Pancreas (tissue), 10 donors: ENCODE measurements around the gene DCAF4L1. TPM values are rescaled to one million over a fixed set of nuclear protein-coding genes. Genes with fewer than 3 reads are reported as not detected.

Experiments
- ATAC-seq, 4 donors: fragments of 200-7000 bp; cut with Tn5 transposase; one replicate each; pipeline versions ENCODE4 v1.8.0 to v1.9.1; 2020; ENCODE audit warnings: mild to moderate bottlenecking in 4 of 4, moderate library complexity in 4 of 4
- DNase-seq, 6 donors: peaks; one replicate each; pipeline ENCODE4 v3.0.0-alpha.2; 2020
- FAIRE-seq: peaks from 2 replicates; lab custom pipeline; 2012; peaks lifted over from hg19 to GRCh38; lab: Jason Lieb, UNC
- H3K27ac ChIP-seq, 4 donors: fragments of 200-600 bp; sonication (generic); 1 replicate in 3 of 4; 2 replicates in 1 of 4; pipeline versions ENCODE4 v1.5.0 to v1.8.0; 2020
- H3K27me3 ChIP-seq, 4 donors: fragments of 200-600 bp; one replicate each; pipeline ENCODE4 v1.8.0; 2021
- H3K36me3 ChIP-seq, 3 donors: fragments of 200-600 bp; sonication (generic) in 1 of 3; one replicate each; pipeline versions ENCODE4 v1.5.0 to v1.8.0; 2020 to 2021
- H3K4me1 ChIP-seq, 3 donors: fragments of 200-600 bp; one replicate each; pipeline ENCODE4 v1.8.0; 2021
- H3K4me3 ChIP-seq, 4 donors: fragments of 200-600 bp; sonication (generic) in 2 of 4; one replicate each; pipeline versions ENCODE4 v1.5.0 to v1.8.0; 2020 to 2021
- H3K9me3 ChIP-seq, 4 donors: fragments of 200-600 bp; one replicate each; pipeline ENCODE4 v1.8.0; 2021
- WGBS, 2 donors: extraction: QIAGEN DNeasy Blood & Tissue Kit; methylation state at CpG; one replicate each; pipeline ENCODE4 v1.1.7; 2013; 5-methylcytosine and 5-hydroxymethylcytosine counted together
- intact Hi-C, 3 donors: fragments of 100-400 bp; cut with DNase I; formaldehyde crosslinking; loops; one replicate each; pipeline versions ENCODE4 v1.11.1 to v1.14.2; 2022
- polyA plus RNA-seq, 2 donors: library from polyadenylated mRNA; stranded (reverse); fragments of 200-250 nt; gene quantifications; one replicate each; pipeline ENCODE4 v1.2.3, GENCODE V29; 2013
- total RNA-seq, 6 donors: library from RNA; stranded (reverse); fragmentation: NEBNext Ultra II Directional in 4 of 6; extraction: Animal tissue kit (Norgen Biotek cat#: 25700) in 4 of 6; gene quantifications; one replicate each; pipeline versions ENCODE4 v1.2.1 to v1.2.4, GENCODE V29; 2021 to 2023
- TF ChIP-seq, protein P1 (sequence below), 4 donors: fragments of 200-600 bp; sonication (generic) in 3 of 4; IDR thresholded peaks; one replicate each; pipeline versions ENCODE4 v1.5.0 to v1.8.0; 2021; ENCODE audit warnings: antibody characterized with exemption in 4 of 4
- donor health status: healthy with polysubstance abuse.
- donor health status: DM: no; HTN: no; CAD: no; lungs with moderate emphysema.
- donor health status: DM: no; HTN: no; CAD: no.
- donor health status: control.
- donor health status: control.
- donor health status: Bipolar disorder and iron deficiency.
- donor health status: DM: yes; HTN: yes; CAD: no.
- donor health status: DM: no; HTN: no; CAD: no.
- donor health status: DM: no; HTN: no; CAD: no.
- donor health status: DM: yes; HTN: yes; CAD: no.

DCAF4L1 gene
- total and polyA plus RNA-seq, 8 donors, result 0.03 to 0.15 (median 0.09) TPM; not detected in 3

DNA sequence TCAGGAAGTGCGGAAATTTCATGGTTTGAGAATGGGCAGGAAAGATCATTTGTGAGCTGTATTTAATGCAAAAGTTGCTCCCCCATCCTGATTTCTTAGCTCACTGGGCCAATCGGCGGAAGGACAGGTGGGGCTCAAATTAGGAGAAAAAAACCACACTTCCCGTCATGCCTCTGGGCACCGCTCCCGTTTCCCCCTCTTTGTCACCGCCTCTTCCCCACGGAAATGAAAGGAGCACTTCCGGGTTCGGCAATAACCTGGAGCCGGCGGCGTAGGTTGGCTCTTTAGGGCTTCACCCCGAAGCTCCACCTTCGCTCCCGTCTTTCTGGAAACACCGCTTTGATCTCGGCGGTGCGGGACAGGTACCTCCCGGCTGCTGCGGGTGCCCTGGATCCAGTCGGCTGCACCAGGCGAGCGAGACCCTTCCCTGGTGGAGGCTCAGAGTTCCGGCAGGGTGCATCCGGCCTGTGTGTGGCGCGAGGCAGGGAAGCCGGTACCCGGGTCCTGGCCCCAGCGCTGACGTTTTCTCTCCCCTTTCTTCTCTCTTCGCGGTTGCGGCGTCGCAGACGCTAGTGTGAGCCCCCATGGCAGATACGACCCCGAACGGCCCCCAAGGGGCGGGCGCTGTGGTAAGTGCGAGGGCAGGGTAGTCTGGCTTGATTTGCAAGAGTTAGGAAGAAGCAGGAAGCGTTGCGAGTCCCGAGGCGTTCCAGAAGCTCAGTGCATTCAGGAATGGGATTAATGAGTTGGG lies 46.5 kb upstream of the DCAF4L1 start, which contains the start of gene TMEM33:
Gene TMEM33 (plus strand): TSS at position 529 of the 751 bp plus-strand sequence. CDS start 56 bp downstream, at position 585.
- TF ChIP-seq, protein P1, sequence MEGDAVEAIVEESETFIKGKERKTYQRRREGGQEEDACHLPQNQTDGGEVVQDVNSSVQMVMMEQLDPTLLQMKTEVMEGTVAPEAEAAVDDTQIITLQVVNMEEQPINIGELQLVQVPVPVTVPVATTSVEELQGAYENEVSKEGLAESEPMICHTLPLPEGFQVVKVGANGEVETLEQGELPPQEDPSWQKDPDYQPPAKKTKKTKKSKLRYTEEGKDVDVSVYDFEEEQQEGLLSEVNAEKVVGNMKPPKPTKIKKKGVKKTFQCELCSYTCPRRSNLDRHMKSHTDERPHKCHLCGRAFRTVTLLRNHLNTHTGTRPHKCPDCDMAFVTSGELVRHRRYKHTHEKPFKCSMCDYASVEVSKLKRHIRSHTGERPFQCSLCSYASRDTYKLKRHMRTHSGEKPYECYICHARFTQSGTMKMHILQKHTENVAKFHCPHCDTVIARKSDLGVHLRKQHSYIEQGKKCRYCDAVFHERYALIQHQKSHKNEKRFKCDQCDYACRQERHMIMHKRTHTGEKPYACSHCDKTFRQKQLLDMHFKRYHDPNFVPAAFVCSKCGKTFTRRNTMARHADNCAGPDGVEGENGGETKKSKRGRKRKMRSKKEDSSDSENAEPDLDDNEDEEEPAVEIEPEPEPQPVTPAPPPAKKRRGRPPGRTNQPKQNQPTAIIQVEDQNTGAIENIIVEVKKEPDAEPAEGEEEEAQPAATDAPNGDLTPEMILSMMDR (IDR thresholded peaks at IDR 0.05), result no peak
- 1 to 2% methylated on average over 49 of the region's 49 CpGs for WGBS, 2 donors
- FAIRE-seq (no peak), ATAC-seq (peak; percentile 99), DNase-seq (peak; percentile 82 to 89 (median 84))
- intact Hi-C loops, result no loop called here
- peak within 1 kb of the TSS; percentile 38 to 65 (median 42) for H3K27ac ChIP-seq
- peak within 1 kb of the TSS; percentile 62 to 95 (median 75) for H3K4me3 ChIP-seq
- no peaks in the 10 kb centered on the region for H3K36me3 ChIP-seq
- no peaks in the 10 kb centered on the region for H3K27me3 ChIP-seq
- peaks cover 0 to 17% (median 16%) of the 10 kb centered on the region in 3 donors for H3K4me1 ChIP-seq
- no peaks in the 10 kb centered on the region for H3K9me3 ChIP-seq

DNA sequence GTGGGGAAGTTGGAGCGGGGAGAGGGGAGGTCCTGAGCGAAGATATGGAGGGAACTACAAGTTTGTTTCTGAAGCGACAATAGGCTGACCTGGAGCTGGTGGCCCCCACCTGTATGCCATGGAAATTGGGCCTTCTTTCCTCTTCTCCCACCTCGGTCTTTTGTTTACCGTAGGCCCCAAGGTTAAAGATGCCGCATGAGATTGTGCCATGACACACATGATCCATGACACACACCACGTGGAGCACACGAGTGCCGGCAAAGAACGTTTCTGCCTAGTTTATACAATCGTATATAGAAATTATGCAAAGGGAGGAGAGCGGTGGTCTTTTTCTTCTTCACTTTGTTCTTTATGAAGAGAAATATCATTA lies 45.9 kb upstream of the DCAF4L1 start:
- peak overlapping the region; percentile 62 to 95 (median 75) for H3K4me3 ChIP-seq
- ATAC-seq, result peak; percentile 13 to 43 (median 24)
- H3K9me3 ChIP-seq, result no peaks in the 10 kb centered on the region
- 1 to 3% methylated on average over 12 of the region's 12 CpGs for WGBS, 2 donors
- no peak for FAIRE-seq
- peaks cover 0 to 17% (median 16%) of the 10 kb centered on the region in 3 donors for H3K4me1 ChIP-seq
- peak overlapping the region in 2 of 4 donors; percentile 40 to 44 for H3K27ac ChIP-seq
- no peak for DNase-seq
- intact Hi-C loops, result no loop called here
- TF ChIP-seq, protein P1 (IDR thresholded peaks at IDR 0.05), result no peak
- H3K36me3 ChIP-seq, result no peaks in the 10 kb centered on the region
- no peaks in the 10 kb centered on the region for H3K27me3 ChIP-seq

DNA sequence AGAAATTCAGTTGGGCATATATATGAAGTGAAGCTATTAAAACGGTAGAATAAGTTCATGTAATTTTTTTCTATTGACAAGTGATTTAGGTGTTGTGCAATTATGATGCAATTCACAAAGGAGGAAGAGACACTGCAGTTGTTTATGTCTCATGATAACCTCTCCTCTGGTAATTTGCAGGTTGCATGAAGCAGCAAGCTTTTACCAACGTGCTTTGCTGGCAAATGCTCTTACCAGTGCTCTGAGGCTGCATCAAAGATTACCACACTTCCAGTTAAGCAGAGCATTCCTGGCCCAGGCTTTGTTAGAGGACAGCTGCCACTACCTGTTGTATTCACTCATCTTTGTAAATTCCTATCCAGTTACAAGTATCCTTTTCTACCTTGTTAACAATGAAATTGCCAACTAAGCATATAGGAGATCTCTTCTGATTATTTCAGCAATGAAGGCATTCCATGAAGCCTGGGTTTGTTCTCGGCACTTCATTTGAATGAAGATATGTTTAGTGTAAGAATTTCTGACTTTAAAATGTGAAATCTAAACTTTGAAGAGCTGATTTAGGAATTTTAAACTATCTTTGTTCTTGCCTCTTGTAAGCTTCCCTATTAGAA lies 42.4 kb upstream of the DCAF4L1 start:
- no peak overlapping the region for H3K27ac ChIP-seq
- H3K36me3 ChIP-seq, result no peaks in the 10 kb centered on the region
- H3K27me3 ChIP-seq, result no peaks in the 10 kb centered on the region
- FAIRE-seq (no peak), DNase-seq (no peak), ATAC-seq (no peak)
- H3K9me3 ChIP-seq, result no peaks in the 10 kb centered on the region
- intact Hi-C loops, result no loop called here
- whole genome bisulfite sequencing, 2 donors, result 67 to 74% methylated on average over 3 of the region's 3 CpGs
- H3K4me1 ChIP-seq, result peaks cover 0 to 17% (median 16%) of the 10 kb centered on the region in 3 donors
- no peak overlapping the region for H3K4me3 ChIP-seq
- TF ChIP-seq, protein P1 (IDR thresholded peaks at IDR 0.05), result no peak

DNA sequence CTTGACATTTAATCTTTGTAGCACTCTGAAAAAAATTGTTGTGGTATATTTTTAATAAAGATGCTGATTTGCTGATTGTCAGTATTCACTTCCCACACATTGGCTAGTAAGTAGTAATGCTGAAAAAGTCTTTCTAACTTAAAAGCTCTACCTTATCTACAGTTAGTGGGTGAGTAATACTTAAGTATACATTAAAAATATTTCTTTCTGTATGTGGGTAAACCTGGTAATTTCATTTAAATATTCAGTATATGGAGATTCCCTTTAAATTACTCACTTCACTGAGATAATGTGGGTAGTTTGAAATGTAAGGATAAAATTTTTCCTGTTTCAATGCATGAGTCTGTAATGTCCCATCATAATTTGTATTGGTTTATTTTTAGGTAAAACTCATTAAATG lies 40.7 kb upstream of the DCAF4L1 start:
- Histone ChIP-seq H3K4me1 (peaks cover 0 to 17% (median 16%) of the 10 kb centered on the region in 3 donors), H3K36me3 (peaks cover 0 to 10% (median 0%) of the 10 kb centered on the region in 3 donors), H3K4me3 (no peak overlapping the region), H3K9me3 (no peaks in the 10 kb centered on the region), H3K27ac (no peak overlapping the region), H3K27me3 (no peaks in the 10 kb centered on the region)
- FAIRE-seq (no peak), DNase-seq (no peak), ATAC-seq (no peak)
- intact Hi-C loops, result no loop called here
- TF ChIP-seq, protein P1 (IDR thresholded peaks at IDR 0.05), result no peak
